Measurements from ENCODE around the gene HLA-A.
"Not testable (repeated sequence)": the region's sequence is repeated elsewhere in the genome, so short reads cannot be mapped to it uniquely, and the experiment has no call there.

The HLA-A gene

GRCh38 chr6:29976588-29977424, 34.5 kb downstream of the HLA-A start:
- Histone ChIP-seq H3K27ac (peak overlapping the region; percentile 93), H3K79me2 (peaks cover 9% of the 10 kb centered on the region), H3K9me3 (ENCODE audit: control insufficient read depth, low read length) (no peaks in the 10 kb centered on the region), H3K4me3 (ENCODE audit: low read depth, low read length) (peak overlapping the region; percentile 75), H3K36me3 (ENCODE audit: control insufficient read depth, insufficient read depth, low read length) (no peaks in the 10 kb centered on the region), H3K4me1 (peaks cover 4% of the 10 kb centered on the region), H3K9ac (peak overlapping the region; percentile 1), H2AFZ (peak overlapping the region; percentile 90), H3K27me3 (ENCODE audit: control insufficient read depth, insufficient read depth, low read length) (no peaks in the 10 kb centered on the region), H3K4me2 (ENCODE audit: low read length) (peak overlapping the region; percentile 97)
- peak; percentile 44 for TF ChIP-seq CTCF (IDR thresholded peaks at IDR 0.05)

- peak overlapping the region; percentile 97 for H3K4me2 ChIP-seq (ENCODE audit: low read length)
- peak overlapping the region; percentile 75 for H3K4me3 ChIP-seq (ENCODE audit: low read depth, low read length)
- H2AFZ ChIP-seq, result peak overlapping the region; percentile 90
- peaks cover 9% of the 10 kb centered on the region for H3K79me2 ChIP-seq
- H3K9me3 ChIP-seq (ENCODE audit: control insufficient read depth, low read length), result no peaks in the 10 kb centered on the region
- peaks cover 4% of the 10 kb centered on the region for H3K4me1 ChIP-seq
- H3K27me3 ChIP-seq (ENCODE audit: control insufficient read depth, insufficient read depth, low read length), result no peaks in the 10 kb centered on the region
- H3K27ac ChIP-seq, result peak overlapping the region; percentile 93
- TF ChIP-seq CTCF (IDR thresholded peaks at IDR 0.05), result no peak
- no peak overlapping the region for H3K9ac ChIP-seq
- H3K36me3 ChIP-seq (ENCODE audit: control insufficient read depth, insufficient read depth, low read length), result no peaks in the 10 kb centered on the region
These were observed 35.0 kb downstream of the HLA-A start for GRCh38 chr6:29977425-29977727.

GRCh38 chr6:29980013-29980412, 37.7 kb downstream of the HLA-A start:
- not testable (repeated sequence) for H3K9ac ChIP-seq; H3K27ac ChIP-seq; H3K79me2 ChIP-seq; H3K9me3 ChIP-seq (ENCODE audit: control insufficient read depth, low read length); H3K4me1 ChIP-seq; H2AFZ ChIP-seq; H3K27me3 ChIP-seq (ENCODE audit: control insufficient read depth, insufficient read depth, low read length); H3K4me2 ChIP-seq (ENCODE audit: low read length); H3K4me3 ChIP-seq (ENCODE audit: low read depth, low read length); H3K36me3 ChIP-seq (ENCODE audit: control insufficient read depth, insufficient read depth, low read length)

GRCh38 chr6:29980511-29980910, 38.2 kb downstream of the HLA-A start:
- Histone ChIP-seq H3K79me2 (peaks cover 5% of the 10 kb centered on the region), H3K9me3 (ENCODE audit: control insufficient read depth, low read length) (no peaks in the 10 kb centered on the region)

More at GRCh38 chr6:29980511-29980910, 38.2 kb downstream of the HLA-A start:
- H3K27ac ChIP-seq, result no peak overlapping the region
- H2AFZ ChIP-seq, result no peak overlapping the region
- H3K9ac ChIP-seq, result no peak overlapping the region
- H3K36me3 ChIP-seq (ENCODE audit: control insufficient read depth, insufficient read depth, low read length), result no peaks in the 10 kb centered on the region
- H3K4me1 ChIP-seq, result peaks cover 4% of the 10 kb centered on the region
- no peak for TF ChIP-seq CTCF (IDR thresholded peaks at IDR 0.05)
- no peaks in the 10 kb centered on the region for H3K27me3 ChIP-seq (ENCODE audit: control insufficient read depth, insufficient read depth, low read length)
- no peak overlapping the region for H3K4me2 ChIP-seq (ENCODE audit: low read length)
- no peak overlapping the region for H3K4me3 ChIP-seq (ENCODE audit: low read depth, low read length)
